Breast epithelium (tissue), 3 donors: ENCODE results near the gene PANK1.

Experiments used
- CTCF ChIP-seq, 3 donors: fragments of 450-650 bp; IDR thresholded peaks; one replicate each; pipeline ENCODE4 v1.5.1; 2016 to 2017; ENCODE audit warnings: antibody characterized with exemption in 3 of 3, mild to moderate bottlenecking in 3 of 3, moderate library complexity in 3 of 3
- POLR2AphosphoS5 ChIP-seq, 3 donors: sonication (generic); formaldehyde crosslinking; IDR thresholded peaks; one replicate each; pipeline ENCODE4 v1.6.1; 2017; ENCODE audit warnings: antibody characterized with exemption in 3 of 3

- TF ChIP-seq CTCF (IDR thresholded peaks at IDR 0.05) (no peak), POLR2AphosphoS5 (IDR thresholded peaks at IDR 0.05) (no peak)
Observed at GRCh38 chr10:89640241-89640640, 4.8 kb downstream of the PANK1 start.
